VCaP (cell line): ENCODE measurements around the gene PACSIN1.

Source experiments
- H3K27ac ChIP-seq: fragments of 450-650 bp; 2 replicates; pipeline ENCODE4 v1.5.1; 2017
- CTCF ChIP-seq: fragments of 450-650 bp; conservative IDR thresholded peaks from 2 replicates; pipeline ENCODE4 v1.5.1; 2017; ENCODE audit warnings: mild to moderate bottlenecking, moderate library complexity

Gene PACSIN1

GRCh38 chr6:34570066-34570833 is 104.4 kb downstream of the PACSIN1 start:
- no peak for TF ChIP-seq CTCF
- H3K27ac ChIP-seq: peak overlapping the region; percentile 3; the same call in 1 of the 2 replicates

GRCh38 chr6:34571388-34571787 is 105.5 kb downstream of the PACSIN1 start:
- H3K27ac ChIP-seq: no peak overlapping the region
- TF ChIP-seq CTCF: no peak

- no peak for TF ChIP-seq CTCF
- no peak overlapping the region for H3K27ac ChIP-seq
Measured at GRCh38 chr6:34572021-34572420, 106.1 kb downstream of the PACSIN1 start.

- H3K27ac ChIP-seq: no peak overlapping the region
- TF ChIP-seq CTCF: no peak
Measured at GRCh38 chr6:34572585-34572984, 106.7 kb downstream of the PACSIN1 start.

- TF ChIP-seq CTCF: no peak
- no peak overlapping the region for H3K27ac ChIP-seq
Measured at GRCh38 chr6:34573567-34574183, 107.8 kb downstream of the PACSIN1 start.

- no peak overlapping the region for H3K27ac ChIP-seq
- TF ChIP-seq CTCF: no peak
Measured at GRCh38 chr6:34574647-34575293, 108.9 kb downstream of the PACSIN1 start.

- no peak overlapping the region for H3K27ac ChIP-seq
- no peak for TF ChIP-seq CTCF
Measured at GRCh38 chr6:34575326-34575725, 109.5 kb downstream of the PACSIN1 start.
